Suprapubic skin (tissue), 4 donors: ENCODE results near the gene MS4A14. TPM values are rescaled to one million over a fixed set of nuclear protein-coding genes. Genes with fewer than 3 reads are reported as not detected.

Experiments
- DNase-seq, 2 donors: peaks; one replicate each; pipeline ENCODE4 v3.0.0-alpha.2; 2019; ENCODE audit warnings: low spot score in 2 of 2
- H3K27ac ChIP-seq: fragments of 200-600 bp; sonication (generic); one replicate; pipeline ENCODE4 v1.5.1; 2019
- H3K27me3 ChIP-seq: fragments of 200-600 bp; sonication (generic); one replicate; pipeline ENCODE4 v1.5.1; 2019
- H3K36me3 ChIP-seq: fragments of 200-600 bp; sonication (generic); one replicate; pipeline ENCODE4 v1.5.1; 2019
- H3K4me1 ChIP-seq: fragments of 200-600 bp; sonication (generic); one replicate; pipeline ENCODE4 v1.5.1; 2019
- H3K4me3 ChIP-seq: fragments of 200-600 bp; sonication (generic); one replicate; pipeline ENCODE4 v1.5.1; 2019; ENCODE audit warnings: mild to moderate bottlenecking
- H3K9me3 ChIP-seq: fragments of 200-600 bp; sonication (generic); one replicate; pipeline ENCODE4 v1.5.1; 2019
- EP300 ChIP-seq: sonication (generic); formaldehyde crosslinking; IDR thresholded peaks from one replicate; pipeline ENCODE4 v1.6.1; 2017; ENCODE audit warnings: antibody characterized with exemption
- POLR2A ChIP-seq, 2 donors: fragments of 450-650 bp; IDR thresholded peaks; one replicate each; pipeline ENCODE4 v1.6.1; 2017; ENCODE audit warnings: antibody characterized with exemption in 2 of 2, mild to moderate bottlenecking in 2 of 2, moderate library complexity in 2 of 2
- POLR2AphosphoS5 ChIP-seq, 3 donors: sonication (generic); formaldehyde crosslinking; IDR thresholded peaks; one replicate each; pipeline ENCODE4 v1.6.1; 2017; ENCODE audit warnings: antibody characterized with exemption in 3 of 3
- WGBS: methylation state at CpG from one replicate; pipeline ENCODE4 v1.1.5; 2018; 5-methylcytosine and 5-hydroxymethylcytosine counted together
- total RNA-seq, 4 donors: library from RNA; depleted of rRNA; stranded (reverse); fragments of >200 nt; gene quantifications; one replicate each; pipeline ENCODE4 v1.1.0, GENCODE V29; 2016
- TF ChIP-seq, protein P1 (sequence below), 2 donors: fragments of 200-600 bp in 1 of 2; fragments of 450-650 bp in 1 of 2; sonication (generic) in 1 of 2; IDR thresholded peaks; one replicate each; pipeline ENCODE4 v1.5.1; 2016 to 2019; ENCODE audit warnings: antibody characterized with exemption in 2 of 2, mild to moderate bottlenecking in 1 of 2, moderate library complexity in 1 of 2

Gene MS4A14
- total RNA-seq, 4 donors from 2014 or later: 0.48 to 2.3 TPM; not detected in 2

DNA sequence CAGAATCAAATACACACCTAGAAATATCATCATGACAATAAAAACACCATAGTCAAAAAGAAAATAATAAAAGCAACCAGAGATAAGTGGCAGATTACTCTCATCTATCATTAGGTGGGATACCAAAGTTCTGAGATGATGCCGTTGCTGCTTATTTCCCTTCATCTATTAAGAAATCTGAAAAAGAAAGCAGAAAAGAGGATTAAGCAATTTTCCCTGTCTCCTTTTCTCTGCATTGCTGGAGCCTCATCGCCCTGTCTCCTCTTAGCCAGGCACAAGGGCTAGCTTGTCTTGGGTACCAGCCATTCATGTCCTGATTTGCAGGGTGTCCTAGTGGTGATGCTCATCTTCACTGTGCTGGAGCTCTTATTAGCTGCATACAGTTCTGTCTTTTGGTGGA, 3.9 kb upstream of the MS4A14 start:
- 83% methylated on average over 2 of the region's 2 CpGs for WGBS

DNA sequence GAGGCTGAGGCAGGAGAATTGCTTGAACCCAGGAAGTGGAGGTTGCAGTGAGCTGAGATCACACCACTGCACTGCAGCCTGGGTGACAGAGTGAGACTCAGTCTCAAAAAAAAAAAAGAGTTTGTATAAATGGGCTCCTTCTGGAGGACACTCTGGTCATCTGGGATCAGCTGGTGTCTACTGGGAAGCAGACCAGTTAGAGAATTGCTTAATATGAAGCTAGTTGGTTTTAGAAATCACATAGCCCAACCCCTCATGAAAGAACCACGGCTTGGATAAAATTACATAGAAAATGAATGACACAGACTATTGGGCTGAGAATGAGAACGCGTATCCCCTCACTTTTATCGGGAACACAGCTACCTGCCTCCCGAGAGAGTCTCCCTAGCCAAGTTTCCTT, 3.2 kb upstream of the MS4A14 start:
- no peak for DNase-seq
- WGBS: 84% methylated on average over 5 of the region's 5 CpGs
- Histone ChIP-seq H3K4me3 (no peak overlapping the region), H3K9me3 (no peaks in the 10 kb centered on the region), H3K36me3 (no peaks in the 10 kb centered on the region), H3K27me3 (no peaks in the 10 kb centered on the region), H3K4me1 (no peaks in the 10 kb centered on the region), H3K27ac (no peak overlapping the region)
- no peak for TF ChIP-seq EP300
- no peak for TF ChIP-seq POLR2A (IDR thresholded peaks at IDR 0.05)
- TF ChIP-seq, protein P1, sequence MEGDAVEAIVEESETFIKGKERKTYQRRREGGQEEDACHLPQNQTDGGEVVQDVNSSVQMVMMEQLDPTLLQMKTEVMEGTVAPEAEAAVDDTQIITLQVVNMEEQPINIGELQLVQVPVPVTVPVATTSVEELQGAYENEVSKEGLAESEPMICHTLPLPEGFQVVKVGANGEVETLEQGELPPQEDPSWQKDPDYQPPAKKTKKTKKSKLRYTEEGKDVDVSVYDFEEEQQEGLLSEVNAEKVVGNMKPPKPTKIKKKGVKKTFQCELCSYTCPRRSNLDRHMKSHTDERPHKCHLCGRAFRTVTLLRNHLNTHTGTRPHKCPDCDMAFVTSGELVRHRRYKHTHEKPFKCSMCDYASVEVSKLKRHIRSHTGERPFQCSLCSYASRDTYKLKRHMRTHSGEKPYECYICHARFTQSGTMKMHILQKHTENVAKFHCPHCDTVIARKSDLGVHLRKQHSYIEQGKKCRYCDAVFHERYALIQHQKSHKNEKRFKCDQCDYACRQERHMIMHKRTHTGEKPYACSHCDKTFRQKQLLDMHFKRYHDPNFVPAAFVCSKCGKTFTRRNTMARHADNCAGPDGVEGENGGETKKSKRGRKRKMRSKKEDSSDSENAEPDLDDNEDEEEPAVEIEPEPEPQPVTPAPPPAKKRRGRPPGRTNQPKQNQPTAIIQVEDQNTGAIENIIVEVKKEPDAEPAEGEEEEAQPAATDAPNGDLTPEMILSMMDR (IDR thresholded peaks at IDR 0.05): no peak
- TF ChIP-seq POLR2AphosphoS5 (IDR thresholded peaks at IDR 0.05): no peak

More for the DNA sequence above, 3.9 kb upstream of the MS4A14 start:
- no peak overlapping the region for H3K4me3 ChIP-seq
- H3K27ac ChIP-seq: no peak overlapping the region
- TF ChIP-seq EP300 (no peak), POLR2AphosphoS5 (IDR thresholded peaks at IDR 0.05) (no peak)
- H3K36me3 ChIP-seq: no peaks in the 10 kb centered on the region
- H3K27me3 ChIP-seq: no peaks in the 10 kb centered on the region
- no peak for DNase-seq
- no peaks in the 10 kb centered on the region for H3K4me1 ChIP-seq
- no peaks in the 10 kb centered on the region for H3K9me3 ChIP-seq

DNA sequence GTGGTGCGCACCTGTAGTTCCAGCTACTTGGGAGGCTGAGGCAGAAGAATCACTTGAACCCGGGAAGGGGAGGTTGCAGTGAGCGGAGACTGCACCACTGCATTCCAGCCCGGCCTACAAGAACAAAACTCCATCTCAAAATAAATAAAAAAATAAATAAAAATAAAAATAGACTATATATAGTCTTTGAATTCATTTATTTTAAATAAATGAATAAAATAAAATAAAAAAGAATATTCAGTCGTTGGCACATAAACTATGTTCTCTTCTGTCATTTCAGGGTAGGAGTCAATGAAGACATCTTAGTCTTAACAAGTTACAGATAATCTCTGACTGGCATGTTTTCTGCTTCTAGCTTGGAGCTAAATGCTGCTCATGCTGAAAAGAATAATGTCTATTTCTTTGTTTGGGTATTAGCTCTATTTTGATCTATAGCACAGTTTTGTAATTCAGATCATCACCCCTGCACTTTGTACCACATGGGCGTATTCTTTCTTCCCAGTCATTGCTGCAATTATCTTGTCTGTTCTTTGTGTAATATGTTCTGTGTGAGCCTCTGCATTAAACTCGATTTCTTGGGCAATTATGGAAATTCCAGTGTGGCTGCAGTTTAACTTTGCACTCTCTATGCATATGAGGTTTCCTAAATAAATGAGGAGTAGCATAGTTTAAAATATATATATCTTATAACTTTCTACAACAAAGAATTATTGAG, 1.4 kb upstream of the MS4A14 start:
- no peak overlapping the region for H3K27ac ChIP-seq
- 71% methylated on average over 7 of the region's 7 CpGs for WGBS
- H3K36me3 ChIP-seq: no peaks in the 10 kb centered on the region
- no peaks in the 10 kb centered on the region for H3K9me3 ChIP-seq
- TF ChIP-seq EP300 (no peak), POLR2AphosphoS5 (IDR thresholded peaks at IDR 0.05) (no peak), POLR2A (IDR thresholded peaks at IDR 0.05) (no peak)
- TF ChIP-seq, protein P1 (IDR thresholded peaks at IDR 0.05): no peak
- H3K27me3 ChIP-seq: no peaks in the 10 kb centered on the region
- H3K4me1 ChIP-seq: no peaks in the 10 kb centered on the region
- no peak for DNase-seq
- H3K4me3 ChIP-seq: no peak overlapping the region

- no peak overlapping the region for H3K4me3 ChIP-seq
- H3K27ac ChIP-seq: no peak overlapping the region
- WGBS: 0% methylated on average over 1 of the region's 1 CpG
- TF ChIP-seq POLR2A (IDR thresholded peaks at IDR 0.05) (no peak), POLR2AphosphoS5 (IDR thresholded peaks at IDR 0.05) (no peak), EP300 (no peak)
- TF ChIP-seq, protein P1 (IDR thresholded peaks at IDR 0.05): no peak
- no peak for DNase-seq
- no peaks in the 10 kb centered on the region for H3K9me3 ChIP-seq
- no peaks in the 10 kb centered on the region for H3K4me1 ChIP-seq
- no peaks in the 10 kb centered on the region for H3K36me3 ChIP-seq
- H3K27me3 ChIP-seq: no peaks in the 10 kb centered on the region
These were observed 540 bp downstream of the MS4A14 start for GRCh38 chr11:60396799-60397198.

DNA sequence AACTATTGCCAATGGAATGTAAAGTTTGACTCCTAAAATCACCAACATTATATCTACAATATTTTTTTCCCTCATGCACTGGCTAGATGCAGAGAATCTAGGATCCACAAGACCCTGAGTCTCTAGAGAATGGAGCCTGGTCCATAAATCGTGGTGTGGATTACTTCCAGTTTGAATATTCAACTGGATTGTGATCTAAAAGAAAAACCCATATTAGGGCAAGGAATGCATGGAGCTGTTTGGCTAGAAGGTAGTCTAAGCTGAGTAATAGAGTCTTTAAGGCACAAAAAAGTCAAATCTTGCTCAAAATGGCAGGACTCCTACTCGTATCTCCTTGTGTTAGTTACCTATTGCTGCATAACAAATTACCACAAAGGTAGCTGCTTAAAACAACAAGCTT, 23.8 kb downstream of the MS4A14 start:
- H3K4me1 ChIP-seq: no peaks in the 10 kb centered on the region
- no peaks in the 10 kb centered on the region for H3K9me3 ChIP-seq
- no peak overlapping the region for H3K27ac ChIP-seq
- 26% methylated on average over 2 of the region's 2 CpGs for WGBS
- DNase-seq: no peak
- no peaks in the 10 kb centered on the region for H3K27me3 ChIP-seq
- H3K4me3 ChIP-seq: no peak overlapping the region
- no peaks in the 10 kb centered on the region for H3K36me3 ChIP-seq
- no peak for TF ChIP-seq POLR2AphosphoS5 (IDR thresholded peaks at IDR 0.05)
- TF ChIP-seq POLR2A (IDR thresholded peaks at IDR 0.05): no peak
- TF ChIP-seq, protein P1 (IDR thresholded peaks at IDR 0.05): no peak
- TF ChIP-seq EP300: no peak

GRCh38 chr11:60422609-60423008, 26.4 kb downstream of the MS4A14 start:
- WGBS: 75% methylated on average over 1 of the region's 1 CpG
- no peak for TF ChIP-seq POLR2A (IDR thresholded peaks at IDR 0.05)
- TF ChIP-seq, protein P1 (IDR thresholded peaks at IDR 0.05): no peak
- Histone ChIP-seq H3K27me3 (no peaks in the 10 kb centered on the region), H3K27ac (no peak overlapping the region), H3K4me3 (no peak overlapping the region), H3K36me3 (no peaks in the 10 kb centered on the region), H3K4me1 (no peaks in the 10 kb centered on the region), H3K9me3 (no peaks in the 10 kb centered on the region)
- DNase-seq: no peak
